ENCODE results near the gene ECT2. TPM values are rescaled to one million over a fixed set of nuclear protein-coding genes. Genes with fewer than 3 reads are reported as not detected.
"Not testable (repeated sequence)": the region's sequence is repeated elsewhere in the genome, so short reads cannot be mapped to it uniquely, and the experiment has no call there.

The ECT2 gene, protein sequence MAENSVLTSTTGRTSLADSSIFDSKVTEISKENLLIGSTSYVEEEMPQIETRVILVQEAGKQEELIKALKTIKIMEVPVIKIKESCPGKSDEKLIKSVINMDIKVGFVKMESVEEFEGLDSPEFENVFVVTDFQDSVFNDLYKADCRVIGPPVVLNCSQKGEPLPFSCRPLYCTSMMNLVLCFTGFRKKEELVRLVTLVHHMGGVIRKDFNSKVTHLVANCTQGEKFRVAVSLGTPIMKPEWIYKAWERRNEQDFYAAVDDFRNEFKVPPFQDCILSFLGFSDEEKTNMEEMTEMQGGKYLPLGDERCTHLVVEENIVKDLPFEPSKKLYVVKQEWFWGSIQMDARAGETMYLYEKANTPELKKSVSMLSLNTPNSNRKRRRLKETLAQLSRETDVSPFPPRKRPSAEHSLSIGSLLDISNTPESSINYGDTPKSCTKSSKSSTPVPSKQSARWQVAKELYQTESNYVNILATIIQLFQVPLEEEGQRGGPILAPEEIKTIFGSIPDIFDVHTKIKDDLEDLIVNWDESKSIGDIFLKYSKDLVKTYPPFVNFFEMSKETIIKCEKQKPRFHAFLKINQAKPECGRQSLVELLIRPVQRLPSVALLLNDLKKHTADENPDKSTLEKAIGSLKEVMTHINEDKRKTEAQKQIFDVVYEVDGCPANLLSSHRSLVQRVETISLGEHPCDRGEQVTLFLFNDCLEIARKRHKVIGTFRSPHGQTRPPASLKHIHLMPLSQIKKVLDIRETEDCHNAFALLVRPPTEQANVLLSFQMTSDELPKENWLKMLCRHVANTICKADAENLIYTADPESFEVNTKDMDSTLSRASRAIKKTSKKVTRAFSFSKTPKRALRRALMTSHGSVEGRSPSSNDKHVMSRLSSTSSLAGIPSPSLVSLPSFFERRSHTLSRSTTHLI
- 10 to 100 TPM; 39.4 to 40.6 TPM for total RNA-seq

DNA sequence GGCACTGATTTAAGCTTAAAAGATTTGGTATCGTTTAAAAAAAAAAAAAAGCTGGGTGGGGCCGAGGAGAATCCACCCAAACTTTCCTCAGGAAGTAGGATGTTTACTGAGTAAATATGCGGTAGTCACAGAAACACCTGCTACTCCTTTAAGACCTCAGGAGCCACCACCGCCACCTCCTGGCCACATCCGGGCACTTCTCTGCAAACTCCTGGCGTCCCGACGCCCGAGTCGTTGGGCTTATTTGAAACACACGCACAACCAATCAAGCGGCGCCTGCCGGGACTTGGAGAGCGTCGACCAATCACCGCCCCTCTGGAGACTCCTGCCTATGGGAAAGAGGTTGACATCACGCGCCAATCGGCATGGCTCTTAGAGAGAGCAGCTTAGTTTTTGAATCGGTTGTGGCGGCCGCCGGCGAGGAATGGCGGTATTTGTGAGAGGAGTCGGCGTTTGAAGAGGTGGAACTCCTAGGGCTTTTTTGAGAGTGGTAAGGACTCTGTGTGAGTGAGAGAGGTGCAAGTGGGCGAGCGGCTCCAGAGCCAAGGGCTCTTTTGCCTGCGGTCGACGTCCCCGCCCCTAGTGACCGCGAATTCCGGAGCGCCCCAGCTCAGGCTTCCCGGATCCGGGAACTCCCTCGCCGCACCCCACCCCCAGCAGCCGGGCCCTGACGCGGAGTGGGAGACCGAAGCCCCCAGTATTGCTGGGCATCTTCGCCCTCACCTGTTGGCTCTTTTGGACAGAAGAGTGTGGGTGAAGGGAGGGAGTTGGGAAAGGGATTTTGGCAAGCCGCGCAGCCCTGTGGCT is at the start of gene ECT2:
Gene ECT2, plus strand, starts transcription at position 359 of the 807 bp plus-strand sequence. CDS start 3,805 bp downstream, outside the sequence.
- H3K27me3 Mint-ChIP-seq = no peaks in the 10 kb centered on the region
- H3K4me1 Mint-ChIP-seq = peaks cover 21% of the 10 kb centered on the region
- H3K4me3 Mint-ChIP-seq = peak within 1 kb of the TSS; percentile 98
- H3K27ac Mint-ChIP-seq = peak within 1 kb of the TSS; percentile 99
- intact Hi-C loops (cut with DNase I, micrococcal nuclease) = loop anchor here (1.0 to 5.0 kb wide), 6 partner anchors 39 to 1880 kb away; partner anchors contain the start of genes EIF5A2 (in 1 of the 2), NCEH1 (in 1 of the 2), RPL22L1 (in 1 of the 2) and TNFSF10 (in 1 of the 2)
- H3K9me3 Mint-ChIP-seq (ENCODE audit: low read depth) = no peaks in the 10 kb centered on the region
- H3K36me3 Mint-ChIP-seq (ENCODE audit: low read depth) = peaks cover 19% of the 10 kb centered on the region
- POLR2A ChIA-PET = interaction anchor here (0.6 kb wide), 2 partner anchors 19 to 193 kb away, joined by 4 read pairs; no protein-coding TSS in a partner anchor
- ATAC-seq (peak; percentile 100), DNase-seq (peak; percentile 99)
- CTCF ChIA-PET = interaction anchor here (0.6 to 2.5 kb wide), 14 partner anchors 11 to 841 kb away, joined by 3 to 11 read pairs (median 4); partner anchors contain the start of gene NCEH1

DNA sequence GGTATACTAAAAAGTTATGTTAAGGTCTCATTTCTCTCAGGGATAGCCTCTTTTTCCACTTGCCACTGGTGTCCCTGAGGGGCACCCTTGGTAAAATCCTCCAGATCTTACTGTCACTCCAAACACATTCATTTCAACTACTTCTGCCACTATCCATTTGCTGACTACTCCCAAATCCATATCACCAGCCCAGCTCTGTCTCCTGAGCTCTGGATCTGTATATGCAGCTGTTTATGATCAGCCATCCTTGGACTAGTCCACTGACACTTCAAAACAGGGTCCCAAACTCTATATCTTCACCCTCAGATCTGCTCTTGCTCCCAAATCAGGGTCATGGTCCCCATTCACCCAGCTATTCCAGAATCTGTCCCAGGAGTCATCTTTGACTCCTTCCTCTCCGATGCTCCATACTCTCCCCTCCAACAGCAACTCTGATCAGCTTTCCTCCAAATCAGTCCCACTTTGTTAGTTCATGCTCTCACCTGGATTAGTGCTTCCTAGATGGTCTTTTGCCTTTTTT is 49.5 kb upstream of the ECT2 start:
- CTCF ChIA-PET = interaction anchor here (1.1 kb wide), 1 partner anchor 9 kb away, joined by 4 read pairs; no protein-coding TSS in a partner anchor
- ATAC-seq (no peak), DNase-seq (no peak)
- no peaks in the 10 kb centered on the region for H3K4me1 Mint-ChIP-seq
- H3K9me3 Mint-ChIP-seq (ENCODE audit: low read depth) = no peaks in the 10 kb centered on the region
- no peaks in the 10 kb centered on the region for H3K27me3 Mint-ChIP-seq
- POLR2A ChIA-PET = no interaction called here
- H3K36me3 Mint-ChIP-seq (ENCODE audit: low read depth) = no peaks in the 10 kb centered on the region
- H3K27ac Mint-ChIP-seq = no peak overlapping the region
- intact Hi-C loops (cut with DNase I, micrococcal nuclease) = no loop called here
- no peak overlapping the region for H3K4me3 Mint-ChIP-seq

DNA sequence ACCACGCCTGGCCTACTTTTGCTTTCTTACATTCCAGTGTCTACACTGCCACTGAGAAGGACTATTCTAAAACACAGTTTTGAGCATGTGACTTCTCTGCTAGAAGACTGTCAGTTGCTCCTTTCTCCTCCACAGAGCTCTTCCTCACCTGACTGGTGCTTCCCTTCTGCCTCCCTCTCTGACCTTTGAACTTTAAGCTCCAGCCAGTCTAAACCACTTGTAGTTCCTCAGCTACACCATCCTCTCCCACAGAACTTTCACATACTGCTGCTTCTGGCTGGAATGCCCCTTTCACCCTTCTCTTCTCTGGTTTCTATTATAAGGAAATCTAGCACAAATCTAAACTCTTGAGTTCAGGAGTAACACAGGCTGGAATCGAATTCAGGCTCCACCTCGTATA is 48.8 kb upstream of the ECT2 start:
- Mint-ChIP-seq H3K9me3 (ENCODE audit: low read depth) (no peaks in the 10 kb centered on the region), H3K4me3 (no peak overlapping the region), H3K27ac (no peak overlapping the region), H3K36me3 (ENCODE audit: low read depth) (no peaks in the 10 kb centered on the region), H3K4me1 (no peaks in the 10 kb centered on the region), H3K27me3 (no peaks in the 10 kb centered on the region)
- intact Hi-C loops (cut with DNase I, micrococcal nuclease) = no loop called here
- CTCF ChIA-PET = interaction anchor here (1.1 kb wide), 1 partner anchor 8 kb away, joined by 4 read pairs; no protein-coding TSS in a partner anchor
- ATAC-seq (no peak), DNase-seq (no peak)
- POLR2A ChIA-PET = no interaction called here

DNA sequence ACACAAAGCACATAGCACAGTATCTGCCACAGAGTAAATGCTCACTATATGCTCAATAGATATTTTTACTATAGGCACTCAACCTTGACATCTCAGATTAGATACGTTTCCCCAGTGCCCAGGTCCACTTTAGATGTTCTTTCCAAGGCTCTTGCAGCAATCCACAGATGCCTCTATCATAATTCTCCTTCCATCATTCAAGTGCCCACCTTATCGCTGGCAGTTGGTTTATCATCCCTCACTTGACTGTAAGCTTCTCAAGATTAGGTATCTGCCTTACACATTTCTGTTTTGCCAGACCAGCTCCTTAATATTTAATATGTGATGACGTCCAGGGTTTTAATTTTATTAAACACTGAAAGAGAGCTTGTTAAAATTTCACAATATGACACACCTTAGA is 48.3 kb upstream of the ECT2 start:
- no peaks in the 10 kb centered on the region for H3K27me3 Mint-ChIP-seq
- CTCF ChIA-PET = interaction anchor here (1.1 kb wide), 1 partner anchor 7 kb away, joined by 4 read pairs; no protein-coding TSS in a partner anchor

DNA sequence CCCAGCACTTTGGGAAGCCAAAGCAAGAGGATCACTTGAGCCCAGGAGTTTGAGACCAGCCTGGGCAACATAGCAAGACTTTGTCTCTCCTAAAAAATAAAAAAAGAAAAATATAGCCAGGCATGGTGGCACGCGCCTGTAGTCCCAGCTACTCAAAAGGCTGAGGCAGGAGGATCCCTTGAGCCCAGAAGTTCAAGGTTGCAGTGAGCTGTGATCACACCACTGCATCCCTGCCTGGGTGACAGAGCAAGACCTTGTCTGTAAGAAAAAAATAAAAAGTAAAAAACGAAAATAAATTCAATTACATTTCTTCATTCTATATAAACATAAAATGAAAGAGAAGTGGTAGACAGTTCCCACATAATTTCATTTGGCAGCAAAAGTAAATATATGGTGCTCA is 47.8 kb upstream of the ECT2 start:
- H3K4me3 Mint-ChIP-seq; intact Hi-C loops (cut with DNase I, micrococcal nuclease); ATAC-seq; H3K9me3 Mint-ChIP-seq (ENCODE audit: low read depth); H3K36me3 Mint-ChIP-seq (ENCODE audit: low read depth); DNase-seq; H3K27me3 Mint-ChIP-seq; H3K27ac Mint-ChIP-seq; POLR2A ChIA-PET; H3K4me1 Mint-ChIP-seq: not testable (repeated sequence)
- CTCF ChIA-PET = interaction anchor here (0.9 kb wide), 1 partner anchor 30 kb away, joined by 3 read pairs; no protein-coding TSS in a partner anchor

More for the DNA sequence above, 48.3 kb upstream of the ECT2 start:
- Mint-ChIP-seq H3K27ac (no peak overlapping the region), H3K4me1 (no peaks in the 10 kb centered on the region), H3K36me3 (ENCODE audit: low read depth) (no peaks in the 10 kb centered on the region), H3K4me3 (no peak overlapping the region), H3K9me3 (ENCODE audit: low read depth) (no peaks in the 10 kb centered on the region)
- POLR2A ChIA-PET = no interaction called here
- intact Hi-C loops (cut with DNase I, micrococcal nuclease) = no loop called here
- no peak for DNase-seq
- ATAC-seq = no peak

DNA sequence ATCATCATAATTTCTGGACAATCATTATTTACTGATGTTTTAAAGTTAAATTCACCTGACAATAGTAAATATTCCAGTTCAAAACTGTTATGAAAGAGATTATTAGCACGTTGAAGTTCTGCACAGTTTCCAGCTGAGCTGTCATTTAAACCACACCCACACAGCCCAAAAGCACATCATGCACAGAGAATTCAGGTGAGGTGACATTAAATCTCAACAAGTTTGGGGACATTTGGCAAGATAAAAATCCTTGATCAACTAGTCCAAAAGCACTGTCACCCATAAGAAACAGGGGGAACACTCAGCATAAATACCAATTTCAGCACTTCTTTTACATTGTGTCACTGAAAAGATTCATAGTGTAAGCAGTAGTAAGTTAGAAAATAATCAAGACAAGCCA is 46.5 kb upstream of the ECT2 start:
- H3K27me3 Mint-ChIP-seq = no peaks in the 10 kb centered on the region
- DNase-seq (no peak), ATAC-seq (no peak)
- H3K27ac Mint-ChIP-seq = no peak overlapping the region
- H3K36me3 Mint-ChIP-seq (ENCODE audit: low read depth) = no peaks in the 10 kb centered on the region
- peaks cover 1% of the 10 kb centered on the region for H3K4me1 Mint-ChIP-seq
- no peak overlapping the region for H3K4me3 Mint-ChIP-seq
- CTCF ChIA-PET = interaction anchor here (0.7 to 1.0 kb wide), 3 partner anchors 9 to 409 kb away, joined by 3 to 4 read pairs (median 3); no protein-coding TSS in a partner anchor
- H3K9me3 Mint-ChIP-seq (ENCODE audit: low read depth) = no peaks in the 10 kb centered on the region
- intact Hi-C loops (cut with DNase I, micrococcal nuclease) = no loop called here
- POLR2A ChIA-PET = no interaction called here

DNA sequence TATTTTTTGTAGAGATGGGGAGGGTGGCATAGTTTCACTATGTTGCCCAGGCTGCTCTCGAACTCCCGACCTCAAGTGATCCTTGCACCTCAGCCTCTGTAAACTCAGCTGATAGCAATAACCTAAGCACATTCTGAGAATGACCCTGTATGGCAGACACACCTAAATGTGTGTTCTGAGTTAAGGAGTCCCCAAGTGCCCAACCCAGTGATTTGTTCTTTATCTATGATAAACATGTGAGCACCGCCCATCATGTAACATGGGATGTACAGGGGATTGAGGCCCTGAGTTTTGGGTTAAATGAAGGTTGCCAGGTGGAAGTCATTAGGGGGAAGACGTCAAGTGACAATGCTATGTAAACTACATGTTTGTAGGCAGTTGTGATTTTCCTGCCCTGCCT is 45.4 kb upstream of the ECT2 start:
- H3K27me3 Mint-ChIP-seq = no peaks in the 10 kb centered on the region
- ChIA-PET POLR2A (no interaction called here), CTCF (interaction anchor here (0.8 kb wide), 1 partner anchor 82 kb away, joined by 3 read pairs; no protein-coding TSS in a partner anchor)
- no peaks in the 10 kb centered on the region for H3K36me3 Mint-ChIP-seq (ENCODE audit: low read depth)
- H3K4me1 Mint-ChIP-seq = peaks cover 13% of the 10 kb centered on the region
- intact Hi-C loops (cut with DNase I, micrococcal nuclease) = no loop called here
- H3K4me3 Mint-ChIP-seq = no peak overlapping the region
- DNase-seq = no peak
- no peak overlapping the region for H3K27ac Mint-ChIP-seq
- H3K9me3 Mint-ChIP-seq (ENCODE audit: low read depth) = no peaks in the 10 kb centered on the region
- no peak for ATAC-seq

DNA sequence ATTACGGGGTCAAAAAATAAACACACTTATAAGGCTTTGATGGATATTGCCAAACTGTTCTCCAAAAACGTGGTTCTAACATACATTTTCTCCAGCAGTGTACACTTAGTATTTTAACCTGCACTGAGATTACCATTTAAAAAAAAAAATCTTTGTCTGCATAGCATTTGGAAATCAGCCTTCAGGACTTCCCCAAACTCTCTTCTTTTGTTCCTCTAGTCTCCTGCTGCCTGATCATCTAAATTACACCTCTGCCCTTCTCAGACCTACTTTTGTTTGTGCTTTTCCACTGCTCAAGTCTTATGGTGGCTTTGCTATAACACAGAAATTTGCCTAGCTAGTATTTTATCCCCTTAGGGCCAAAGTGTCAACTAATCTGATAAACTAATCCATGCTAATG is 43.5 kb upstream of the ECT2 start:
- Mint-ChIP-seq H3K4me1 (peaks cover 18% of the 10 kb centered on the region), H3K4me3 (no peak overlapping the region), H3K36me3 (ENCODE audit: low read depth) (no peaks in the 10 kb centered on the region), H3K9me3 (ENCODE audit: low read depth) (no peaks in the 10 kb centered on the region), H3K27me3 (no peaks in the 10 kb centered on the region), H3K27ac (no peak overlapping the region)
- intact Hi-C loops (cut with DNase I, micrococcal nuclease) = no loop called here
- DNase-seq (no peak), ATAC-seq (no peak)
- ChIA-PET POLR2A (no interaction called here), CTCF (interaction anchor here (0.6 to 1.4 kb wide), 2 partner anchors 30 to 46 kb away, joined by 3 read pairs; no protein-coding TSS in a partner anchor)

DNA sequence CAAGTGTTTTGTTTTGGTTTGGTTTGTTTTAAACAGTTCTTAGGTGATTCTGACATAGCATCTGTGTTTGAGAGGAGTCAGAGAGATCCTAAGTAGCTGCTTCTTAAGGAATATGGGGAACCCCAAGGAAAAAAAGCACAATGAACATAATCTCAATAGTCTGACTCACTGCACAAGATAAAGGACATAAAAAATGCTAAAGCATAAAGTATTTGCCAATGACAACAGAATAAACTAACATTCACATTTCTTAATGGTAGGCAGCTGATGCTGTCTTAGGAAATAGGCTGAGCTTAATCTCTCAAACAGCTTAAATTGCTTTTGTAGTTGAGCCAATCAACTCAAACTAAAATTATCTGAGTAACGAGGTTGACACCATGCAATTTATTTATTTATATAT is 42.6 kb upstream of the ECT2 start:
- H3K36me3 Mint-ChIP-seq (ENCODE audit: low read depth) = no peaks in the 10 kb centered on the region
- intact Hi-C loops (cut with DNase I, micrococcal nuclease) = no loop called here
- H3K4me1 Mint-ChIP-seq = peaks cover 18% of the 10 kb centered on the region
- CTCF ChIA-PET = interaction anchor here (1.0 to 1.8 kb wide), 4 partner anchors 8 to 367 kb away, joined by 3 to 5 read pairs (median 4); no protein-coding TSS in a partner anchor
- no peak overlapping the region for H3K4me3 Mint-ChIP-seq
- H3K27me3 Mint-ChIP-seq = no peaks in the 10 kb centered on the region
- POLR2A ChIA-PET = no interaction called here
- H3K9me3 Mint-ChIP-seq (ENCODE audit: low read depth) = no peaks in the 10 kb centered on the region
- H3K27ac Mint-ChIP-seq = no peak overlapping the region
- DNase-seq (no peak), ATAC-seq (no peak)

DNA sequence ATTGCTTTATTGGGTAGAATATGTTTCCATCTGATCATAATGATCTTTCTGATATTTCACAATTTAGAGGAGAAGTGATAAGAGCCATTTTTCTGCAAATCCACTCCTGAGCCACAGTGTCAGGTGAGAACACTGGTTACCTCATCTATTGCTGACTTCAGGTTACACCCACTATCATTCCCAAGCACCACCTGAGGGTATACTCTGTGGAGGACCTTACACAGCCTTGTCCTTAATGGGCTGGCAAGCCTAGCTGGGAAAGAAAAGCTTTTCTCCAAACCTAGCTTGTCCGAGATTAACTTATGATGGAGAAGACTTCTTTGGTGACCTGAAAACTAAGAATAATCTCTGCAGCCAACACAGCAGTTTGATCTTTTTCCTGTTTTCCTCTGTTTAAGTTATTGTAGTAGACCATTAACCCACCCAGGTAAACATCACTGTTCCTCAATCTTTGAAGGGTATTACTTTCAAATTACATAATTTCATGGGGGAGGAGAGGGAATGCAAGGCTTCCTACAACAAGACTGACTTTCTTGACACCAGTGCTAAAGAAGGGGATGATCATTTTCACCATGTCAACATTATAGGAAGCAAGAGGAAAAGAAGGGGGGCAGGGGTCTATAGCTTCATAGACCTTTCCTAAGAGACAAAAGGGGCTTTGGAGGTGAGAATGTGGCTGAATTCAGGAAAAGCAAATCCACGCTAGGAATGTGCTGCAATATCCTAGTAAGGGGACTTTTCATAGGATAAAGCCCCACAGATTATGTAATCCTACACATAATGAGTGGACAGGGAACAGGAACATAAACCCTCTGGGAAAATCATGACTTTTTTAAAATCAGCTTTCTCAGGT is 41.4 kb upstream of the ECT2 start:
- H3K4me1 Mint-ChIP-seq = peaks cover 18% of the 10 kb centered on the region
- ATAC-seq (no peak), DNase-seq (no peak)
- intact Hi-C loops (cut with DNase I, micrococcal nuclease) = no loop called here
- H3K27me3 Mint-ChIP-seq = no peaks in the 10 kb centered on the region
- H3K36me3 Mint-ChIP-seq (ENCODE audit: low read depth) = no peaks in the 10 kb centered on the region
- peak overlapping the region; percentile 9 for H3K27ac Mint-ChIP-seq
- CTCF ChIA-PET = interaction anchor here (1.2 to 2.4 kb wide), 7 partner anchors 7 to 248 kb away, joined by 3 to 11 read pairs (median 4); partner anchors contain the start of gene ECT2
- POLR2A ChIA-PET = no interaction called here
- no peaks in the 10 kb centered on the region for H3K9me3 Mint-ChIP-seq (ENCODE audit: low read depth)
- peak overlapping the region; percentile 94 for H3K4me3 Mint-ChIP-seq

Measured in activated CD4-positive, alpha-beta T cell treated with anti-CD3 and anti-CD28 coated beads for 36 hours (primary cell).